Lung (tissue), 12 donors: Measurements from ENCODE around the gene ADGRD1. TPM values are rescaled to one million over a fixed set of nuclear protein-coding genes. Genes with fewer than 3 reads are reported as not detected.

Experiments
- ATAC-seq: fragments of 200-7000 bp; cut with Tn5 transposase; one replicate; pipeline ENCODE4 v1.9.1; 2020; ENCODE audit warnings: moderate number of reproducible peaks; ENCODE audit not compliant: insufficient read depth, low FRiP score
- DNase-seq, 3 donors: peaks; one replicate each; pipeline ENCODE4 v3.0.0-alpha.2; 2013 to 2017
- H3K27ac ChIP-seq, 2 donors: one replicate each; pipeline ENCODE4 v1.5.1; 2013; ENCODE audit warnings: mild to moderate bottlenecking in 2 of 2, moderate library complexity in 2 of 2, control low read depth in 1 of 2, inconsistent platforms in 1 of 2, low read depth in 1 of 2, low read length in 1 of 2
- H3K27me3 ChIP-seq, 3 donors: one replicate each; pipeline ENCODE4 v1.5.1; 2013; ENCODE audit warnings: low read length in 2 of 3; ENCODE audit not compliant: control insufficient read depth in 3 of 3, insufficient read depth in 3 of 3
- H3K36me3 ChIP-seq, 4 donors: one replicate each; pipeline ENCODE4 v1.5.1; 2013; ENCODE audit warnings: low read length in 4 of 4, mild to moderate bottlenecking in 1 of 4, moderate library complexity in 1 of 4; ENCODE audit not compliant: control insufficient read depth in 4 of 4, insufficient read depth in 4 of 4
- H3K4me1 ChIP-seq, 5 donors: one replicate each; pipeline ENCODE4 v1.5.1; 2013; ENCODE audit warnings: low read length in 5 of 5, mild to moderate bottlenecking in 2 of 5, moderate library complexity in 1 of 5; ENCODE audit not compliant: control insufficient read depth in 5 of 5, insufficient read depth in 5 of 5
- H3K4me3 ChIP-seq: one replicate; pipeline ENCODE4 v1.5.1; 2013; ENCODE audit warnings: mild to moderate bottlenecking, control low read depth, moderate library complexity
- H3K9ac ChIP-seq, 2 donors: one replicate each; pipeline ENCODE4 v1.5.1; 2013; ENCODE audit warnings: low read length in 2 of 2, control low read depth in 1 of 2; ENCODE audit not compliant: insufficient read depth in 1 of 2
- H3K9me3 ChIP-seq, 4 donors: one replicate each; pipeline ENCODE4 v1.5.1; 2013; ENCODE audit warnings: low read length in 3 of 4, mild to moderate bottlenecking in 1 of 4, moderate library complexity in 1 of 4; ENCODE audit not compliant: control insufficient read depth in 4 of 4, insufficient read depth in 3 of 4
- WGBS, 2 donors: extraction: QIAGEN DNeasy Blood & Tissue Kit; methylation state at CpG; one replicate each; pipeline ENCODE4 v1.1.7; 2013; 5-methylcytosine and 5-hydroxymethylcytosine counted together
- polyA plus RNA-seq, 2 donors: library from polyadenylated mRNA; stranded (reverse); fragments of 200-250 nt; gene quantifications; one replicate each; pipeline ENCODE4 v1.2.1, GENCODE V29; 2013
- total RNA-seq, 2 donors: library from RNA; depleted of rRNA in 1 of 2; stranded (reverse); fragments of >200 nt in 1 of 2; gene quantifications; one replicate each; pipeline ENCODE4 v1.2.1, GENCODE V29; 2014 to 2021
- TF ChIP-seq, protein P1 (sequence below): IDR thresholded peaks from 2 replicates; pipeline ENCODE4 v1.5.1; 2012; ENCODE audit warnings: mild to moderate bottlenecking; ENCODE audit errors: control extremely low read depth, extremely low read depth
- donor health status: control.
- donor health status: control.
- donor health status: Bipolar disorder and iron deficiency.
- donor health status: healthy.
- donor health status: DM: yes; HTN: yes; CAD: no.

The ADGRD1 gene
- total and polyA plus RNA-seq, 4 donors = 23.5 to 85.6 (median 46.7) TPM

DNA sequence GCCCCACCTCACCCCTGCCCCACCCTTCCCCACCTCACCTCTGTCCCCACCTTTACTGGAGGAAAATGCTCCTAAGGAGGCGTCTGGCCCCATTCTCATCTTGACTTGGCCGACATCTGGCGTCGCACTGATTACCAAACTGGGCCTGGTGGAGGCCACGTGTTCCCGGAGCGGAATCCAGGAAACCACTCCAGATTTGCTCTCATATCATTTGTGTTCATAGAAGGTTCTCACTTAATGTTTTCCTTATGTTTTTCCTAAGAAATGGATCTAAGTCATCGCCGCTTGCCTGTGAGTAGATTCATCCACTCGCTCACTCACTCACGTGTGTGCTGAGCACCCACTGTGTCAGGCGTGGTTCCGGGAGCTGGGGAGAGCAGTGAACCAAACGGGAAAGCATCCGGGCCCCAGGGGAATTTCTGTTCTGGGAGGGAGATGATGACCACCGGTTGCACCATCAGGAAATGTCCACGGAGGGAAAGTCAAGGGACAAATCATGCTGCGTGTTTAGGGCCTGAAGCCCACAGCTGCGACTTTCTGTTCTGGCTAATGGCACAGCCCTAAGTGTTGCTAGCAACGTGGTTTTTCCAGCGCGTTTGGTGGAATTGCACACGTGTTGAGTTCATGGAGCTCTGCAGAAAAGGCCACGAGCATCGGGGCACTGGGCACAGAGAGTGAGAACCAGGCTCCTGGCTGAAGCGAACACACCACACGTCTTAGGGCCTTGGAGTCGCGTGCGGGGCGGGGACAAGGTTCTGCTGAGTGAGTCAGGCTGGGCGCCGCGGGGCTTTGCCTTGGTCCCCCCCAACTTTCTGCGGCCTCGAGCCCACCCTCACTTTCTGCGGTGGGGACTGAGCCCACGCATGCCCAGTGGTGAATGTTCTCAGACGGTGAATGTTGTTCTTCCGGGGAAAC is 57.7 kb downstream of the ADGRD1 start:
- Histone ChIP-seq H3K27ac (no peak overlapping the region), H3K4me3 (no peak overlapping the region), H3K9me3 (no peaks in the 10 kb centered on the region), H3K4me1 (peaks cover 0 to 29% (median 16%) of the 10 kb centered on the region in 5 donors), H3K36me3 (peaks cover 0 to 11% (median 2%) of the 10 kb centered on the region in 4 donors), H3K9ac (no peak overlapping the region), H3K27me3 (no peaks in the 10 kb centered on the region)
- 87 to 90% methylated on average over 40 of the region's 40 CpGs for WGBS, 2 donors
- ATAC-seq (no peak), DNase-seq (peak in 1 of 3 donors; percentile 31)
- TF ChIP-seq, protein P1, sequence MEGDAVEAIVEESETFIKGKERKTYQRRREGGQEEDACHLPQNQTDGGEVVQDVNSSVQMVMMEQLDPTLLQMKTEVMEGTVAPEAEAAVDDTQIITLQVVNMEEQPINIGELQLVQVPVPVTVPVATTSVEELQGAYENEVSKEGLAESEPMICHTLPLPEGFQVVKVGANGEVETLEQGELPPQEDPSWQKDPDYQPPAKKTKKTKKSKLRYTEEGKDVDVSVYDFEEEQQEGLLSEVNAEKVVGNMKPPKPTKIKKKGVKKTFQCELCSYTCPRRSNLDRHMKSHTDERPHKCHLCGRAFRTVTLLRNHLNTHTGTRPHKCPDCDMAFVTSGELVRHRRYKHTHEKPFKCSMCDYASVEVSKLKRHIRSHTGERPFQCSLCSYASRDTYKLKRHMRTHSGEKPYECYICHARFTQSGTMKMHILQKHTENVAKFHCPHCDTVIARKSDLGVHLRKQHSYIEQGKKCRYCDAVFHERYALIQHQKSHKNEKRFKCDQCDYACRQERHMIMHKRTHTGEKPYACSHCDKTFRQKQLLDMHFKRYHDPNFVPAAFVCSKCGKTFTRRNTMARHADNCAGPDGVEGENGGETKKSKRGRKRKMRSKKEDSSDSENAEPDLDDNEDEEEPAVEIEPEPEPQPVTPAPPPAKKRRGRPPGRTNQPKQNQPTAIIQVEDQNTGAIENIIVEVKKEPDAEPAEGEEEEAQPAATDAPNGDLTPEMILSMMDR = no peak

DNA sequence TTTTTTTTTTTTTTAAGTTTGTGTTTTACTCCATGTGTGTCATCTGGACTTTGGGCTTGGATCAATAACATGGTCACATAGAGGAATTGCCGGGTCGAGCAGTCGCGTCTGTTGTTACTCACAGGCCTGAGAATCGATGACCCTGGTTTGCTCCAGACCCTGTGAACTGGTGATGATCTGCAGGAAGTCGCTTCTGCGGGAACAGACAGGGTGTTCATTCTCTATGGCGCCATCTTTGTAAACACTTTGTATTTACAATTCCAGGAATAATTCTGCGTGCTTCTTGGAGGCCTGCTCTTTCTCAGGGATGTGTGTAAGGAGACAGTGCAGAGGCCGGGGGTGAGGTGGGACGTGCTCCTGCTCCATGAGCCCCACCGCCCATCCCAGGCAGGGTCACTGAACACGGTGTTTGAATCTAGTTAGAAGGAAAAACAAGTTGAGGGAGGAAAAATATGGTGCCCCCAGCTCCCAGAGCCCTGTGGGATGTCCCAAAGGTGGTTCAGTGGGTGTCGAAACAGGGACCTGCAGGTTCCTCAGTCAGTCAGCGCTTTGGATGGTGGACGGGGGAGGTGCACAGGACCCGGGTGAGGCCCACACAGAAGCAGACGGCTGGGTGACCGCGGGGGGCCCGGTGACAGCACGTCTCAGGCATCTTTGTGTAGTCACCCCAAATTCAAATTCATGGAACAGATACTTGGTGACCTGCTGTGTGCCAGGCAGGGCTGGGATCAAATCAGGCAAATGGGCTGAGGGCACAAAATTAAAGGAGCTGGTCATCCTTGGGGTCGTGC is 58.8 kb downstream of the ADGRD1 start:
- TF ChIP-seq, protein P1 = no peak
- no peak overlapping the region for H3K4me3 ChIP-seq

DNA sequence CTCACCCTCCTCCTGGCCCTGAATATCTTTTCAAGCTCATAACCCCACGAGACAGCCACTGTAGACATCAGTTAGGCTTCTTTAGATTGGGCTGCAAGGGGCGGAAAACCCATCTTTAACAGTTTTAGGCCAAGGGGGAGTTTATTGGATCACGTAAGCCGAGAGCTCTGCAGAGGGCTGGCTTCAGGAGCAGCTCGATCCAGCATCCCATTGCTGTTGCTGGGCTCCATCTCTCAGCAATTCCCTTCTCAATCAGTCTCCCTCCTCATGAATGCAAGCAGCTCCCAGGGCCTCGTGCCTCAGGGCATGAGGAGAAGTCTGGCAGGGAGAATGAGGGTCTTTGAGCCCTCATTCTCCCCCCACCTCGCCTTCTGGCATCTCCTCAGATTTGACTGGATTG is 59.4 kb downstream of the ADGRD1 start:
- Histone ChIP-seq H3K4me1 (peaks cover 0 to 15% (median 9%) of the 10 kb centered on the region in 5 donors), H3K9ac (no peak overlapping the region), H3K27ac (no peak overlapping the region), H3K27me3 (no peaks in the 10 kb centered on the region), H3K4me3 (no peak overlapping the region), H3K36me3 (peaks cover 0 to 17% (median 6%) of the 10 kb centered on the region in 4 donors), H3K9me3 (no peaks in the 10 kb centered on the region)
- DNase-seq (no peak), ATAC-seq (no peak)
- WGBS, 2 donors = 94% methylated on average over 7 of the region's 7 CpGs
- TF ChIP-seq, protein P1 = no peak

More for the DNA sequence above, 58.8 kb downstream of the ADGRD1 start:
- H3K9me3 ChIP-seq = no peaks in the 10 kb centered on the region
- ATAC-seq (no peak), DNase-seq (peak in 2 of 3 donors; percentile 49 to 69)
- peaks cover 0 to 21% (median 12%) of the 10 kb centered on the region in 5 donors for H3K4me1 ChIP-seq
- H3K36me3 ChIP-seq = peaks cover 0 to 12% (median 5%) of the 10 kb centered on the region in 4 donors
- H3K27ac ChIP-seq = no peak overlapping the region
- H3K9ac ChIP-seq = no peak overlapping the region
- WGBS, 2 donors = 86 to 91% methylated on average over 23 of the region's 23 CpGs
- no peaks in the 10 kb centered on the region for H3K27me3 ChIP-seq
